Lower lobe of right lung (tissue), 2 donors: ENCODE measurements around the gene SEMA5B. TPM values are rescaled to one million over a fixed set of nuclear protein-coding genes. Genes with fewer than 3 reads are reported as not detected.

ENCODE experiments used
- ATAC-seq, 2 donors: fragments of 200-7000 bp; cut with Tn5 transposase; one replicate each; pipeline ENCODE4 v1.9.1; 2020 to 2022; ENCODE audit warnings: mild to moderate bottlenecking in 2 of 2, moderate library complexity in 2 of 2
- DNase-seq: peaks from one replicate; pipeline ENCODE4 v3.0.0-alpha.2; 2020
- H3K27ac ChIP-seq: fragments of 200-600 bp; one replicate; pipeline ENCODE4 v1.8.0; 2022
- H3K27me3 ChIP-seq: fragments of 200-600 bp; one replicate; pipeline ENCODE4 v1.8.0; 2022; ENCODE audit warnings: low read depth
- H3K36me3 ChIP-seq: fragments of 200-600 bp; one replicate; pipeline ENCODE4 v1.8.0; 2022; ENCODE audit warnings: mild to moderate bottlenecking
- H3K4me1 ChIP-seq: fragments of 200-600 bp; one replicate; pipeline ENCODE4 v1.8.0; 2022
- H3K4me3 ChIP-seq: fragments of 200-600 bp; one replicate; pipeline ENCODE4 v1.8.0; 2022; ENCODE audit warnings: mild to moderate bottlenecking
- H3K9me3 ChIP-seq: fragments of 200-600 bp; one replicate; pipeline ENCODE4 v1.8.0; 2022
- intact Hi-C: fragments of 100-400 bp; cut with DNase I; formaldehyde crosslinking; loops from one replicate; pipeline ENCODE4 v1.11.0; 2022
- total RNA-seq: library from RNA; stranded (reverse); fragmentation: NEBNext Ultra II Directional; extraction: Animal tissue kit (Norgen Biotek cat#: 25700); gene quantifications from one replicate; pipeline ENCODE4 v1.2.1, GENCODE V29; 2021
- TF ChIP-seq, protein P1 (sequence below): fragments of 200-600 bp; IDR thresholded peaks from one replicate; pipeline ENCODE4 v1.8.0; 2022; ENCODE audit warnings: antibody characterized with exemption, mild to moderate bottlenecking
- donor health status: DM: no; HTN: yes; CAD: no; lungs with severe emphysema.

The SEMA5B gene
- total RNA-seq, 1 donor from 2014 or later: 0.71 TPM

DNA sequence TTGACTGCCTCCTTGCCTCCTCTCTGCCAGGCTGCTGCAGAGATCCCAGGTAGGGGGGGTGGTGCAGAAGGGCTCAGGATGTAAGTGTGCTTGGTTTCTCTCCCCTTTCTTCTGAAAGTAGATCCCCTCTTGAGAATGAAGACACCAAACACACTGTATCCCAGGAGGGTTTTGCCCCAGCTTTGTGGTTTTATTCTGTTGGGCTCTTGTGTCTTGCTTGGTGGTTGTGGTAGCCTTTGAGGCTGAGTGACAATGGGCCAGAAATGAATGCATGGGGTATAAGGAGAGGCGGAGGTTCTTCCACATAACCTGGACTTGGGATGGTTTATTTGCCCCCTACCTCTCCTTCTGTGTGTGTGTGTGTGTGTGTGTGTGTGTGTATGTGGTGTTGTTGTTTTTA lies 45.0 kb upstream of the SEMA5B start:
- no peaks in the 10 kb centered on the region for H3K27me3 ChIP-seq
- no peak overlapping the region for H3K4me3 ChIP-seq
- no peak for DNase-seq
- TF ChIP-seq, protein P1, sequence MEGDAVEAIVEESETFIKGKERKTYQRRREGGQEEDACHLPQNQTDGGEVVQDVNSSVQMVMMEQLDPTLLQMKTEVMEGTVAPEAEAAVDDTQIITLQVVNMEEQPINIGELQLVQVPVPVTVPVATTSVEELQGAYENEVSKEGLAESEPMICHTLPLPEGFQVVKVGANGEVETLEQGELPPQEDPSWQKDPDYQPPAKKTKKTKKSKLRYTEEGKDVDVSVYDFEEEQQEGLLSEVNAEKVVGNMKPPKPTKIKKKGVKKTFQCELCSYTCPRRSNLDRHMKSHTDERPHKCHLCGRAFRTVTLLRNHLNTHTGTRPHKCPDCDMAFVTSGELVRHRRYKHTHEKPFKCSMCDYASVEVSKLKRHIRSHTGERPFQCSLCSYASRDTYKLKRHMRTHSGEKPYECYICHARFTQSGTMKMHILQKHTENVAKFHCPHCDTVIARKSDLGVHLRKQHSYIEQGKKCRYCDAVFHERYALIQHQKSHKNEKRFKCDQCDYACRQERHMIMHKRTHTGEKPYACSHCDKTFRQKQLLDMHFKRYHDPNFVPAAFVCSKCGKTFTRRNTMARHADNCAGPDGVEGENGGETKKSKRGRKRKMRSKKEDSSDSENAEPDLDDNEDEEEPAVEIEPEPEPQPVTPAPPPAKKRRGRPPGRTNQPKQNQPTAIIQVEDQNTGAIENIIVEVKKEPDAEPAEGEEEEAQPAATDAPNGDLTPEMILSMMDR: no peak
- no peaks in the 10 kb centered on the region for H3K36me3 ChIP-seq
- peaks cover 59% of the 10 kb centered on the region for H3K4me1 ChIP-seq
- H3K27ac ChIP-seq: no peak overlapping the region
- intact Hi-C loops: no loop called here
- no peak for ATAC-seq
- no peaks in the 10 kb centered on the region for H3K9me3 ChIP-seq

DNA sequence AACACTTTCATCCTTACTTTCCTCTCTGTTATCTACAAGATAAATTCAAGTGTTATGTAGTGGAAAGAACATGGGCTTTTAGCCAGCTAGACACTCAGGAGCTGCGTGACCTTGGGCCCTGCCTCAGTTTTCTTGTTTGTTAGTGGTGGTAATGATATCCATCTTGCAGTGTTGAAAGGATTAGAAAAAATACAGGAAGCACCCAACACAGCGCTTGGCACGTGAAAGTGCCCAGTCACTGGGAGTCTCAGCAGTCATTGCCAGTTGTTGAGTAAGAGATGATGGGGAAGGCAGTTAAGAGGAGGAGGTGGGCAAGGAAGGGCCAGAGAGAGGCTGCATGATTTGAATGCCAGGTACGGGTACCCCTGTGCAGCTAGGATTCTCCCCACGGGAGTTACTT lies 44.6 kb upstream of the SEMA5B start:
- intact Hi-C loops: no loop called here
- TF ChIP-seq, protein P1: no peak
- peak in 1 of 2 donors; percentile 6 for ATAC-seq
- Histone ChIP-seq H3K27ac (peak overlapping the region; percentile 3), H3K4me3 (no peak overlapping the region), H3K36me3 (no peaks in the 10 kb centered on the region), H3K27me3 (no peaks in the 10 kb centered on the region), H3K4me1 (peaks cover 60% of the 10 kb centered on the region), H3K9me3 (no peaks in the 10 kb centered on the region)
- no peak for DNase-seq

DNA sequence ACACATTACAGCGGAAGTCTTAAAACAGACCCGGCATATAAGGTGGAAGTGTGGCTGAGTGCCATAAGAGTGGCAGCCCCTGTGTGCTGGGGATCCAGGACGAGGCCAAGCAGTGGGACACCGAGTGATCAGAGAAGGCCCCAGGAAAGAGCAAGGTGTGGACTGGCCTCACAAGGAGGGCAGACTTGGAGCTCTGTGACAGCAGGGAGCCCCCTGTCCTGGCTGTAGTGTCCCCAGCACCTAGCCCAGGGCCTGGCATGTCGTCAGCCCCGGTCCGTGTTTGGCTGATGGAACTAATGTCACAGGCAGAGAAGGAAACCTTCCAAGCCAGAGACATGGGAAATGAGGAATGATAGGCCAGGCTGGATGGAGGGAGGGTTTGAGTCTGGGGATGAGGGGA lies 44.0 kb upstream of the SEMA5B start:
- TF ChIP-seq, protein P1: no peak
- intact Hi-C loops: no loop called here

DNA sequence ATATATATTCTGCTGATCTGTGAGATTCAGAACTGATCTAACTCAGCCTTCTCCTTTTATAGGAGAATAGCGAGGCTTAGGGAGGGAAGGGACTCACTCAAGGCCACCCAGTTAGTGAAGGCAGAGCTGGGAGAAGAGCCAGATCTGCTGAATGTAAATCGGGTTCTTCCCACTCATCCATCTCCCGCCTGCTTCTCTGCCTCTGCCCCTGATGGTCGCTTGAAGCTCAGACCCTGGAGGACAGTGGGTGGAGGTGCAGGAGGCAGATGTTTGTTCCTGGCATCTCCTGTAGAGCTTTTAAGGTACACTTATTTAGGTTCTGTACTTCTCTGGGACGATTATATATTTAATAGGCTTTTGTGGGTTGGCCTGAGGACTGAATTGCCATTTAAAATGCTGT lies 43.6 kb upstream of the SEMA5B start:
- DNase-seq (no peak), ATAC-seq (no peak)
- TF ChIP-seq, protein P1: peak; percentile 26
- H3K4me1 ChIP-seq: peaks cover 51% of the 10 kb centered on the region
- no peaks in the 10 kb centered on the region for H3K36me3 ChIP-seq
- H3K4me3 ChIP-seq: no peak overlapping the region
- intact Hi-C loops: no loop called here
- peak overlapping the region; percentile 18 for H3K27ac ChIP-seq
- no peaks in the 10 kb centered on the region for H3K27me3 ChIP-seq
- H3K9me3 ChIP-seq: no peaks in the 10 kb centered on the region

More for the DNA sequence above, 44.0 kb upstream of the SEMA5B start:
- Histone ChIP-seq H3K4me3 (no peak overlapping the region), H3K9me3 (no peaks in the 10 kb centered on the region), H3K36me3 (no peaks in the 10 kb centered on the region), H3K27me3 (no peaks in the 10 kb centered on the region), H3K4me1 (peaks cover 55% of the 10 kb centered on the region), H3K27ac (peak overlapping the region; percentile 18)
- ATAC-seq (no peak), DNase-seq (no peak)

DNA sequence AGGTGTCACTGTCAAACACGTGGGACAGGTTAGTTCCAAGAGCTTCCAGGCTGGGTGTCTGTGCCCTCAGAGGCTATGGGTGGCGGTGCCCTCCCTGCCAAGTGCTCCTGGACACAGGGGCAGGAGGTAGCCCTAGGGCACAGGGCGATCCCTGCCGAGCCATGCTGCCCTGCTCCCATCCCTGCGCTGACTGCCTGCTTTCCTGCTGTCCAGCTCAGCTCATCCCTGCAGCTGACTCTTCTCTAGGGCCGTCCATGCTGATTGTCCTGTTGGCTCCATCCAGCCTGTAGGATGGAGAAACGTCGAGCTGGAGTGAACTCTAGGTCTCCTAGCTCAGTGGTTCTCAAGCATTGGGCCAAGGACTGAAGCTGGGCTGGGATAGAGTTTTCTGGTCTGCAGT lies 42.9 kb upstream of the SEMA5B start:
- ATAC-seq (no peak), DNase-seq (no peak)
- Histone ChIP-seq H3K9me3 (no peaks in the 10 kb centered on the region), H3K4me3 (no peak overlapping the region), H3K27ac (no peak overlapping the region), H3K4me1 (peaks cover 51% of the 10 kb centered on the region), H3K36me3 (no peaks in the 10 kb centered on the region), H3K27me3 (no peaks in the 10 kb centered on the region)
- intact Hi-C loops: no loop called here
- TF ChIP-seq, protein P1: no peak
